Mucosa of gallbladder (tissue), 1 donor: ENCODE data around the gene CDK5R1. TPM values are rescaled to one million over a fixed set of nuclear protein-coding genes. Genes with fewer than 3 reads are reported as not detected.

Experiments
- total RNA-seq: library from RNA; stranded (reverse); gene quantifications from one replicate; pipeline ENCODE4 v1.2.1, GENCODE V29; 2021
- donor health status: DM: no; HTN: no; CAD: no.

The CDK5R1 gene
- total RNA-seq, 1 donor from 2014 or later = 2.0 TPM

Other genes with a start within 250 kb of the CDK5R1 start
- gene RHBDL3, start 221.2 kb upstream of the CDK5R1 start, total RNA-seq = 0.40 TPM
- 22.7 TPM for gene C17orf75, start 144.8 kb upstream of the CDK5R1 start, total RNA-seq
- 131 TPM for gene ZNF207, start 136.8 kb upstream of the CDK5R1 start, total RNA-seq
- 61.7 TPM for gene PSMD11, start 42.5 kb upstream of the CDK5R1 start, total RNA-seq